Cardiac ventricle fibroblast (primary cell): Measurements from ENCODE around the gene SERTM2. TPM values are rescaled to one million over a fixed set of nuclear protein-coding genes. Genes with fewer than 3 reads are reported as not detected.

Experiments used
- total RNA-seq: library from RNA; depleted of rRNA; stranded (reverse); fragments of >200 nt; gene quantifications from 2 replicates; pipeline ENCODE4 v1.2.3, GENCODE V29; 2015

The SERTM2 gene
- not detected in 2 replicates for total RNA-seq

DNA sequence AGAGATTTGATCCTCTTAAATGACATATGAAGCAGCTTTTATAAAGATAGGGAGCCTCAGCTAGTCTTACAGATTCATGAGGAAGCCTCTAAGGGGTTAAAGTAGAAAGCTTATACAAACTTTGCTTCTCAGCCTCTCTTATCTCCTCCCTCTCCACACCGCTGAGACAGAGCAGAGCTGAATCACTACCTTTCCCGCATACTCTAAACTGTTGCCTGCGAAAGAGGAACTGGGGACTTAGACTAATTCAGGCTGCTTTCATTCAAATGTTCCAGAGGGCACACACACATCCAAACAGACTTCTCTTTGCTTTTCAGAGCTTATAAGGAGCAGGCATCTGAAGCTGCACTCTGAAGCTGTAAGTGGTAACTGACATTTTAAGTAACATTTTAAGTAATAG, at the start of gene SERTM2:
Gene SERTM2, plus strand, starts transcription at position 169 of the 400 bp plus-strand sequence. CDS start 7,213 bp downstream, outside the sequence.

Other genes starting within 250 kb of the SERTM2 start
- gene CAPN6, start 241.2 kb upstream of the SERTM2 start, total RNA-seq, result 0.05 TPM in 1 of 2 replicates, not detected in the other
- gene DCX, start 99.5 kb upstream of the SERTM2 start, total RNA-seq, result 0.06 TPM in 1 of 2 replicates, not detected in the other
- gene ALG13, start 169.5 kb downstream of the SERTM2 start, total RNA-seq, result 22.2 and 37.2 TPM in 2 replicates